Esophagus squamous epithelium (tissue), 4 donors: ENCODE measurements around the gene UTS2.

Experiments used
- CTCF ChIP-seq, 6 experiments: fragments of 450-650 bp in 4 of 6; fragments of 200-600 bp in 2 of 6; sonication (generic) in 2 of 6; IDR thresholded peaks; one replicate each; pipeline ENCODE4 v1.5.1; 2016 to 2019; ENCODE audit warnings: antibody characterized with exemption in 6 of 6, mild to moderate bottlenecking in 4 of 6, moderate library complexity in 4 of 6
- POLR2A ChIP-seq, 4 donors: fragments of 450-650 bp; IDR thresholded peaks; one replicate each; pipeline ENCODE4 v1.6.1; 2017; ENCODE audit warnings: antibody characterized with exemption in 4 of 4, mild to moderate bottlenecking in 4 of 4, moderate library complexity in 3 of 4

GRCh38 chr1:7805460-7805859, 47.4 kb downstream of the UTS2 start:
- TF ChIP-seq POLR2A (IDR thresholded peaks at IDR 0.05): no peak
- no peak for TF ChIP-seq CTCF (IDR thresholded peaks at IDR 0.05)
